GM15510 (cell line): ENCODE results near the gene GUCY2D.

ENCODE experiments used
- POLR2A ChIP-seq: IDR thresholded peaks from 3 replicates; pipeline ENCODE4 v1.6.1; 2011; ENCODE audit warnings: borderline replicate concordance; ENCODE audit not compliant: insufficient read length; ENCODE audit errors: extremely low read depth

The GUCY2D gene

GRCh38 chr17:8019665-8020650, 17.5 kb downstream of the GUCY2D start:
- no peak for TF ChIP-seq POLR2A

GRCh38 chr17:8020776-8021564, 18.6 kb downstream of the GUCY2D start:
- TF ChIP-seq POLR2A = no peak

- TF ChIP-seq POLR2A = no peak
Observed at GRCh38 chr17:8021565-8022359, 19.3 kb downstream of the GUCY2D start.

GRCh38 chr17:8022360-8023003, 20.1 kb downstream of the GUCY2D start:
- TF ChIP-seq POLR2A = no peak

- TF ChIP-seq POLR2A = no peak
Observed at GRCh38 chr17:8025176-8025911, 22.9 kb downstream of the GUCY2D start.

- no peak for TF ChIP-seq POLR2A
Observed at GRCh38 chr17:8029121-8029520, 26.7 kb downstream of the GUCY2D start.

GRCh38 chr17:8031261-8031661, 28.8 kb downstream of the GUCY2D start:
- no peak for TF ChIP-seq POLR2A

GRCh38 chr17:8031950-8032349, 29.5 kb downstream of the GUCY2D start:
- no peak for TF ChIP-seq POLR2A

GRCh38 chr17:8032442-8032841, 30.0 kb downstream of the GUCY2D start:
- TF ChIP-seq POLR2A = no peak

GRCh38 chr17:8038954-8039610, 36.7 kb downstream of the GUCY2D start, which contains the start of gene ALOX15B:
ALOX15B (plus strand) TSS chr17:8039059; CDS start chr17:8039156, 97 bp downstream.
- TF ChIP-seq POLR2A = no peak

GRCh38 chr17:8039611-8040168, 37.3 kb downstream of the GUCY2D start:
- TF ChIP-seq POLR2A = no peak

GRCh38 chr17:8041249-8041928, 39.0 kb downstream of the GUCY2D start:
- no peak for TF ChIP-seq POLR2A
